ENCODE results near the gene ARFRP1. TPM values are rescaled to one million over a fixed set of nuclear protein-coding genes. Genes with fewer than 3 reads are reported as not detected.
A peak's percentile ranks its signal among the peaks of the same experiment; 100 is the strongest.

Gene ARFRP1
- total RNA-seq, 4 donors from 2014 or later = 46.2 to 75.4 (median 56.2) TPM

DNA sequence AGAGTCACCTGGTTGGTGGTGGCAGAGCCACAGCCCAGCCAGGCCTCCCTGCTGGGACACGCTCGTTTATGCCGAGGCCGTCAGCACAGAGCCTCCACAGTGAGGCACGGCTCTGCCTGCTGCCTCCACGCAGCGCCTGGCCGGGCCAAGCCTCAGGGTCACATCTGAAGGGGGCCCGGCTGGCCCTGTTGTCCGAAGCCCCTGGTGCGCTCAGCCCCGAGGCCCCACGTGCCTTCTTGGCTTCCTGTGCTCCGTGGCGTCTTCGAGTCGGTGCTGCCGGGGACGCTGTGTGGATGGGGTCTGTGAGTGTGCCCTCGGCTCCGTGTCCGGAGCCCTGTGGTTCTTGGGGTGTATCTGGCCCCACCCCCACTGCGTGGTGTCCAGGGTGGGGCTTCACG is 21.7 kb downstream of the ARFRP1 start:
- DNase-seq = no peak
- no peaks in the 10 kb centered on the region for H3K9me3 ChIP-seq
- H3K27ac ChIP-seq = peak overlapping the region; percentile 53 to 80 (median 72)
- no peak for TF ChIP-seq EP300 (IDR thresholded peaks at IDR 0.05; ENCODE audit: low read depth)
- TF ChIP-seq POLR2AphosphoS5 (IDR thresholded peaks at IDR 0.05) = peak in 1 of 3 donors; percentile 6
- no peak for TF ChIP-seq CTCF (IDR thresholded peaks at IDR 0.05)
- no peak for TF ChIP-seq POLR2A (IDR thresholded peaks at IDR 0.05)
- 40 to 80% methylated on average over 2 to 22 of the region's 24 CpGs for WGBS, 2 donors (ENCODE audit: low coverage in 1 of 2)
- no peaks in the 10 kb centered on the region for H3K36me3 ChIP-seq
- no peak overlapping the region for H3K4me3 ChIP-seq
- in situ Hi-C loops (cut with MboI; ENCODE audit: low pct_ligation_motif_present in 1 of 4, low pct_unique_long_range_greater_than_20kb in 1 of 4, low sequenced_read_pairs in 3 of 4) = no loop called here
- peaks cover 16 to 52% (median 50%) of the 10 kb centered on the region in 4 donors for H3K4me1 ChIP-seq
- intact Hi-C loops (cut with DNase I; ENCODE audit: low total_unique reads) = no loop called here
- H3K27me3 ChIP-seq = no peaks in the 10 kb centered on the region

GRCh38 chr20:63685269-63686026 is 22.3 kb downstream of the ARFRP1 start:
- Histone ChIP-seq H3K36me3 (no peaks in the 10 kb centered on the region), H3K9me3 (no peaks in the 10 kb centered on the region), H3K4me3 (no peak overlapping the region), H3K4me1 (peaks cover 16 to 45% (median 44%) of the 10 kb centered on the region in 4 donors), H3K27ac (peak overlapping the region; percentile 53 to 80 (median 72)), H3K27me3 (no peaks in the 10 kb centered on the region)
- WGBS, 2 donors (ENCODE audit: low coverage in 1 of 2) = 84 to 92% methylated on average over 9 to 19 of the region's 21 CpGs
- in situ Hi-C loops (cut with MboI; ENCODE audit: low pct_ligation_motif_present in 1 of 4, low pct_unique_long_range_greater_than_20kb in 1 of 4, low sequenced_read_pairs in 3 of 4) (no loop called here), intact Hi-C loops (cut with DNase I; ENCODE audit: low total_unique reads) (no loop called here)
- TF ChIP-seq POLR2AphosphoS5 (IDR thresholded peaks at IDR 0.05) (no peak), CTCF (IDR thresholded peaks at IDR 0.05) (no peak), EP300 (IDR thresholded peaks at IDR 0.05; ENCODE audit: low read depth) (no peak), POLR2A (IDR thresholded peaks at IDR 0.05) (no peak)
- DNase-seq = no peak

DNA sequence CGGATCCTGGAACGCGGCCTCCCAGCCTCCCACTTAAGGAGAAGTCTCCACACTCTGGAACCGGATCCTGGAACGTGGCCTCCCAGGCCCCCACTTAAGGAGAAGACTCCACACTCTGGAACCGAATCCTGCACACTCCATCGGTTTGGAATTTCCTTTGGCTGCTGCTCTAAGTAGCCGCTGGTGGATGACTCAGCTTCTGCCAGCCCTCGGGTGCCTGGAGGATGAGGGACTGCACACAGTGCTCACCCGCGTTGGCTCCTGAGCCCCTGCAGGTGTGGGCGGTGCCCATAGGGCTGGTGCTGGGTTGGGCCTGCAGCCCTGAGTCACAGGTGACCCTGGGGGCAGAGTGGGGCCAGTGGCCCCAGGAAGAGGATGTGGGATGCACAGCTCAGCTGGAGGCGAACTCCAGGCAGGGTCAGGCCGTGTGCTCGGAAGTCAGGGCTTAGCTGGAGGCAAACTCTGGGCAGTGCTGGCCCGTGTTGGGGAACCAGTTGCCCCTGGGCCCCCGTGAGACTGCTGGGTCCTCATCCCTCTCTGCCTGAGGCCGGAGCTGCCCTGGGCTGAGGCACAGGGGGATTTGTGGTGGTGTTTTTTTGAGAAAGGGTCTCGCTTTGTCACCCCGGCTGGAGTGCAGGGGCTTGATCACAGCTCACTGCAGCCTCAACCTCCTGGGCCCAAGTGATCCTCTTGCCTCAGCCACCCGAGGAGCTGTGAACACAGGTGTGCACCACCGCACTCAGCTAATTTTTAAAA is 25.2 kb downstream of the ARFRP1 start:
- H3K27ac ChIP-seq = peak overlapping the region; percentile 77 to 84 (median 80)
- H3K27me3 ChIP-seq = no peaks in the 10 kb centered on the region
- no peaks in the 10 kb centered on the region for H3K9me3 ChIP-seq
- intact Hi-C loops (cut with DNase I; ENCODE audit: low total_unique reads) (no loop called here), in situ Hi-C loops (cut with MboI; ENCODE audit: low pct_ligation_motif_present in 1 of 4, low pct_unique_long_range_greater_than_20kb in 1 of 4, low sequenced_read_pairs in 3 of 4) (no loop called here)
- DNase-seq = peak; percentile 53
- TF ChIP-seq EP300 (IDR thresholded peaks at IDR 0.05; ENCODE audit: low read depth) = no peak
- peak; percentile 40 to 68 (median 49) for TF ChIP-seq POLR2AphosphoS5 (IDR thresholded peaks at IDR 0.05)
- WGBS, 2 donors (ENCODE audit: low coverage in 1 of 2) = 73% methylated on average over 22 of the region's 22 CpGs; no CpG with 5 or more reads in 1 of the 2 donors
- peaks cover 13 to 29% (median 27%) of the 10 kb centered on the region in 4 donors for H3K4me1 ChIP-seq
- no peak overlapping the region for H3K4me3 ChIP-seq
- H3K36me3 ChIP-seq = no peaks in the 10 kb centered on the region

DNA sequence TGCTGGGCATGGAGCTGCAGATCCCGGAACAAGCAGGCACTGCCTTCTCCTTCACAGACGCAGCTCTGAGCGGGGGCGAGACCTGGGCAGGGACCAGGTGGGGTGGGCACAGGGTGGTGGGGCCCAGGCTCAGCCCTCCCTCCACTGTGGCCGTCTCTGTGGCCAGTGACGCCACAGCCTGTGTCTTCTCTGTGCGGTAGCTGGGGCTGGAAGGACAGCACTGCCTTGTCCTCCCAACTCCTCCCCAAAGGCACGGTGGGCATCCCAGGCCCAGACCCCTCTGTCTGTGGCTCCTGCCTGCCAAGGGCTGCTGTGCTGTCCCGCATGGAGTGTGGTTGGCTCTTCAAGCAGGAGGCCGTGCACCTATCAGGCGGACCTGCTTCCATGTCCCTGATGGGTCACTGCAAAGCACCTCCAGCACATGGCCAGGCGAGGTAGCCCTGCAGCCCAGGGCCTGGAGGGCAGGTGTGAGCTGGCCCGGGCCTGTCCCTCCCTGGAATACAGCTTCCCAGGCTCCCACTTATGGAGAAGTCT is 26.1 kb downstream of the ARFRP1 start:
- TF ChIP-seq POLR2A (IDR thresholded peaks at IDR 0.05) (no peak), POLR2AphosphoS5 (IDR thresholded peaks at IDR 0.05) (no peak), EP300 (IDR thresholded peaks at IDR 0.05; ENCODE audit: low read depth) (no peak), CTCF (IDR thresholded peaks at IDR 0.05) (no peak)
- peaks cover 6 to 20% (median 18%) of the 10 kb centered on the region in 4 donors for H3K4me1 ChIP-seq
- H3K27me3 ChIP-seq = no peaks in the 10 kb centered on the region
- H3K36me3 ChIP-seq = no peaks in the 10 kb centered on the region
- in situ Hi-C loops (cut with MboI; ENCODE audit: low pct_ligation_motif_present in 1 of 4, low pct_unique_long_range_greater_than_20kb in 1 of 4, low sequenced_read_pairs in 3 of 4) = no loop called here
- H3K27ac ChIP-seq = peak overlapping the region; percentile 77 to 84 (median 80)
- DNase-seq = no peak
- intact Hi-C loops (cut with DNase I; ENCODE audit: low total_unique reads) = no loop called here
- no peak overlapping the region for H3K4me3 ChIP-seq
- no peaks in the 10 kb centered on the region for H3K9me3 ChIP-seq
- WGBS, 2 donors (ENCODE audit: low coverage in 1 of 2) = 97% methylated on average over 9 of the region's 13 CpGs; no CpG with 5 or more reads in 1 of the 2 donors

Measured in transverse colon (tissue), 4 donors.